Activated naive CD8-positive, alpha-beta T cell treated with anti-CD3 and anti-CD28 coated beads for 36 hours (primary cell): ENCODE results near the gene PLAC9. TPM values are rescaled to one million over a fixed set of nuclear protein-coding genes. Genes with fewer than 3 reads are reported as not detected.

Experiments
- DNase-seq: peaks from one replicate; pipeline ENCODE4 v3.0.0; 2021
- H3K27ac Mint-ChIP-seq: one replicate; pipeline ENCODE4 v1.8.0; 2022; ENCODE audit warnings: mild to moderate bottlenecking, moderate library complexity, mixed read lengths
- H3K27me3 Mint-ChIP-seq: one replicate; pipeline ENCODE4 v1.8.0; 2022; ENCODE audit warnings: mild to moderate bottlenecking, mixed read lengths
- H3K36me3 Mint-ChIP-seq: one replicate; pipeline ENCODE4 v1.8.0; 2021; ENCODE audit warnings: mild to moderate bottlenecking, mixed read lengths
- H3K4me1 Mint-ChIP-seq: one replicate; pipeline ENCODE4 v1.8.0; 2021; ENCODE audit warnings: mixed read lengths
- H3K4me3 Mint-ChIP-seq: one replicate; pipeline ENCODE4 v1.8.0; 2022; ENCODE audit warnings: mild to moderate bottlenecking, moderate library complexity, mixed read lengths
- H3K9me3 Mint-ChIP-seq: one replicate; pipeline ENCODE4 v1.8.0; 2022; ENCODE audit warnings: mixed read lengths
- total RNA-seq, 2 experiments: library from RNA; stranded (reverse); gene quantifications; one replicate each; pipeline ENCODE4 v1.2.3, GENCODE V29; 2021

PLAC9 gene
- total RNA-seq, 2 experiments from 2014 or later, result not detected

DNA sequence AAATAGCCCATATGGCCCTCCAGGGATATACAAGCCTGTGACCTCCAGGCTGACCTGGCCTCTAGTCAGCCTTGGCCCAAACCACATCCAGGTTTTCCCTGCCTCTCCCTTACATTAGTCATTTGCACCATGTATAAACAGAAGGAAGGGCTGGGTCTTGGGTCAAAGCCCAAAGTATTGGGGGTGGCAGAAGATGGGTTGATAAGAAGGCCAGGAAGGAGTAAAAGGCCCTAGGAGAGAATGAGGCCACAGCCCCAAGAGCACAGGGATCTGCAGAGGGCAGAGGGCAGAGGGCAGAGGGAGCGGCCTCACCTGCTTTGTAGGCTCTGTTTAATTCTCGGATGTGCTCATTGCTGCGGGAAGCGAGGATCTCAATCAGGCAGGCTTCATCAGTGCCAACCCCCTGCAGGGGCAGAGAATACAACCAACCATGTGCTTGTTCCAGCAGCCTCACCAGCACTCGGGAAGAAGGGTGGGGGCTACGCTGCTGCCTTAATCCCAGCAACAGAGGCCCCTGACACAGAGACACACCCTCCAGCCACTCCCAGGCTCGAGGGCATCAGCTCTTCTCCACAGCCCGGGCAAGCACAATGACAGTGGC lies 31.3 kb downstream of the PLAC9 start:
- Mint-ChIP-seq H3K36me3 (peaks cover 21% of the 10 kb centered on the region), H3K4me1 (peaks cover 22% of the 10 kb centered on the region), H3K27me3 (no peaks in the 10 kb centered on the region), H3K27ac (no peak overlapping the region), H3K4me3 (no peak overlapping the region), H3K9me3 (no peaks in the 10 kb centered on the region)
- no peak for DNase-seq

GRCh38 chr10:80164596-80164995 lies 32.1 kb downstream of the PLAC9 start:
- DNase-seq, result no peak
- H3K27me3 Mint-ChIP-seq, result no peaks in the 10 kb centered on the region
- H3K9me3 Mint-ChIP-seq, result no peaks in the 10 kb centered on the region
- H3K4me1 Mint-ChIP-seq, result peaks cover 14% of the 10 kb centered on the region
- H3K27ac Mint-ChIP-seq, result no peak overlapping the region
- H3K36me3 Mint-ChIP-seq, result peaks cover 24% of the 10 kb centered on the region
- no peak overlapping the region for H3K4me3 Mint-ChIP-seq

GRCh38 chr10:80165173-80165572 lies 32.6 kb downstream of the PLAC9 start:
- Mint-ChIP-seq H3K36me3 (peaks cover 19% of the 10 kb centered on the region), H3K27me3 (no peaks in the 10 kb centered on the region), H3K4me1 (peaks cover 12% of the 10 kb centered on the region), H3K27ac (no peak overlapping the region), H3K4me3 (no peak overlapping the region), H3K9me3 (no peaks in the 10 kb centered on the region)
- no peak for DNase-seq

- no peaks in the 10 kb centered on the region for H3K27me3 Mint-ChIP-seq
- peak overlapping the region; percentile 74 for H3K27ac Mint-ChIP-seq
- DNase-seq, result no peak
- peaks cover 10% of the 10 kb centered on the region for H3K4me1 Mint-ChIP-seq
- peaks cover 11% of the 10 kb centered on the region for H3K36me3 Mint-ChIP-seq
- no peak overlapping the region for H3K4me3 Mint-ChIP-seq
- no peaks in the 10 kb centered on the region for H3K9me3 Mint-ChIP-seq
Observed at GRCh38 chr10:80166581-80167470, 34.3 kb downstream of the PLAC9 start.

DNA sequence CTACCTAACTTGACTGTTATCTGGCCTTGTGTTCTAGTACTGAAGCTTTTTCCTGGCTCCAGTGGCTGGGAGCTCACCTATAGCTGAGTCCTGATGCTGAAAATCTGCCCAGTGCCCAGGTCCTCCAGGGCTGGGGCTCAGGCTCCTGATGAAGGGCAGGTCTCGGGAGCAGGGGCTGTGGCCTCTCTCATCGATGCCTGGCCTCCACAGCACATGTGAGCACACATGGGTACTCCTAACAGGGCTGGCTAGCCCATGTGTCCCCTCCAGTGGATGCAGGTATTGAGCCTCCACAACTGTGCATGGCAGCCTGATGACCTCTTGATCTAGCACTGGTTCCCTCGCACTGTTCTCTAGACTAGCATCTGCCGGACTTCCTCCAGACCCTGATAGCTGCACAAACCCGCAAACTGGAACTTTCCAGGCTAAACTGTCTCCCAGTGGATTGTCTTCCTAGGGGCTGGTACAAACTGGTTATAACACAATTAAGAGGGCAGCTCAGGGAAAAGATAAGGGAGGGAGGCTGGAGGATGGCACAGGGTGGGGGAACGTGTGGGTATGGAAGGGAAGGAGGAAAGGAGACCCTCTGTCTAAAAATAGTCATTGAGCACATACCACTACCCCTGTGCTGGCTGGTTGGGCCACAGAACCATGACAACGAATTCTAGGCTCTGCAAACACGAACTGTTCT lies 35.1 kb downstream of the PLAC9 start:
- H3K9me3 Mint-ChIP-seq, result no peaks in the 10 kb centered on the region
- H3K4me1 Mint-ChIP-seq, result peaks cover 12% of the 10 kb centered on the region
- peaks cover 9% of the 10 kb centered on the region for H3K36me3 Mint-ChIP-seq
- no peaks in the 10 kb centered on the region for H3K27me3 Mint-ChIP-seq
- H3K4me3 Mint-ChIP-seq, result no peak overlapping the region
- DNase-seq, result no peak
- no peak overlapping the region for H3K27ac Mint-ChIP-seq

DNA sequence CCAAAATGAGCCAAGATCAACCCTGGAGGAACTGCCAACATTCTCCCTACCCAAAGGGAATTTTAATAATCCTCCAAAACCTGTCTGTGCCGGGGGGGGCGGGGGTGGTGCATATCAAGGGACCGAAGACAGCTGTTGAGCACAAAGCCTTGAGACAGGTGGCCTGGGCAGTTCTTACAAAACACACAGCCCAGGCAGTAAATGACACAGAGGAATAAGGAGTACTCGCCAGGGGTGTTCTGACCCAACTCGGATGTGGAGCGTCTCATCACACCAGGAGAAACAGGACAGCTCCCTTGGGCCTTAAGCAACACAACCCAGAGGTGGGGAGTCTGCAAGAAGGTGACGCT lies 35.6 kb downstream of the PLAC9 start:
- Mint-ChIP-seq H3K9me3 (no peaks in the 10 kb centered on the region), H3K36me3 (peaks cover 9% of the 10 kb centered on the region), H3K27me3 (no peaks in the 10 kb centered on the region), H3K4me3 (no peak overlapping the region), H3K27ac (no peak overlapping the region), H3K4me1 (peaks cover 12% of the 10 kb centered on the region)
- no peak for DNase-seq

GRCh38 chr10:80168679-80169380 lies 36.3 kb downstream of the PLAC9 start:
- DNase-seq, result no peak
- H3K27me3 Mint-ChIP-seq, result no peaks in the 10 kb centered on the region
- no peak overlapping the region for H3K4me3 Mint-ChIP-seq
- peaks cover 9% of the 10 kb centered on the region for H3K36me3 Mint-ChIP-seq
- no peak overlapping the region for H3K27ac Mint-ChIP-seq
- H3K4me1 Mint-ChIP-seq, result peaks cover 12% of the 10 kb centered on the region
- no peaks in the 10 kb centered on the region for H3K9me3 Mint-ChIP-seq

- no peaks in the 10 kb centered on the region for H3K27me3 Mint-ChIP-seq
- H3K9me3 Mint-ChIP-seq, result no peaks in the 10 kb centered on the region
- no peak overlapping the region for H3K27ac Mint-ChIP-seq
Observed at GRCh38 chr10:80170026-80170425, 37.5 kb downstream of the PLAC9 start.

DNA sequence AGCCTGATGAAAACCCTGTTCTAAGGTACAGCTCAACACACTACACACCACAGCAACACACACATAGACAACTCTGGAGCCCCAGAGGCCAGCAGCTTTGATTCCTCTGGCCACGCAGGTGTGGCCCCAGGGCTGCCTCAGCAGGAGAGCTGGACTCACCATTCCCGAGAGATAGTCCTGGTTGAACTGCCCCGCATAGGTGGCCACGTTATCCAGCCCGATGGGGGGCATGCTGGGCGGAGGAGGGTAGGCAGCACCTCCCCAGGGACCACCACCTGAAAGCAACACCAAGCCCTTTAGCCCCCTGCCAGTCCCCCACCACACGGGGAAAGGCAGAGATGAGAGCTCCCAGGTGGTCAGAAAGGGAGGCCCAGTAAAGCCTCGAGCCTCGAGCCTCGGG lies 38.1 kb downstream of the PLAC9 start:
- no peaks in the 10 kb centered on the region for H3K9me3 Mint-ChIP-seq
- no peak overlapping the region for H3K27ac Mint-ChIP-seq
- peaks cover 6% of the 10 kb centered on the region for H3K36me3 Mint-ChIP-seq
- H3K4me1 Mint-ChIP-seq, result peaks cover 12% of the 10 kb centered on the region
- no peaks in the 10 kb centered on the region for H3K27me3 Mint-ChIP-seq
- H3K4me3 Mint-ChIP-seq, result no peak overlapping the region
- no peak for DNase-seq

More at GRCh38 chr10:80170026-80170425, 37.5 kb downstream of the PLAC9 start:
- DNase-seq, result no peak
- Mint-ChIP-seq H3K36me3 (peaks cover 6% of the 10 kb centered on the region), H3K4me3 (no peak overlapping the region), H3K4me1 (peaks cover 12% of the 10 kb centered on the region)

DNA sequence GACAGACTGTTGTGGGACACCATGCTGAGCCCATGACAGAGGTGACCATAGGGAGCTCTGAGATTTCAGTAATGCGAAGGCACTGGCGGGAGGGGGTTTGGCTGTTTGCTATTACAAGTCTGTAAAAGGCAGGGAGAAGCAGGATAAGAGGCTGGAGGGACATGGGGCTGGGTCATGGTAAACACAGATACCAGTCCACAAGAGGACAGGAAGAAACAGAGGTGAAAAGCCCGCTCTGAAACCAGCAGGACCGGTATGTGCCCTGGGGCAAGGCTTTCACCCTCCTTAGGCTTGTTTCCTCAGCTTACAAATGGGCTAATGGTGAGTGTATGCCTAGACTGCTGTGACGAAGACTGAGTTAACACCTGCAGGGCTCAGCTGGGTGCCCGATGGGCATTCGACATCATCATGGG lies 38.7 kb downstream of the PLAC9 start:
- DNase-seq, result no peak
- H3K9me3 Mint-ChIP-seq, result no peaks in the 10 kb centered on the region
- H3K4me1 Mint-ChIP-seq, result peaks cover 8% of the 10 kb centered on the region
- peaks cover 3% of the 10 kb centered on the region for H3K36me3 Mint-ChIP-seq
- no peak overlapping the region for H3K4me3 Mint-ChIP-seq
- no peak overlapping the region for H3K27ac Mint-ChIP-seq
- H3K27me3 Mint-ChIP-seq, result no peaks in the 10 kb centered on the region

GRCh38 chr10:80172896-80173295 lies 40.4 kb downstream of the PLAC9 start:
- Mint-ChIP-seq H3K27me3 (no peaks in the 10 kb centered on the region), H3K36me3 (peaks cover 4% of the 10 kb centered on the region), H3K4me1 (peaks cover 8% of the 10 kb centered on the region), H3K4me3 (no peak overlapping the region), H3K9me3 (no peaks in the 10 kb centered on the region), H3K27ac (peak overlapping the region; percentile 65)
- no peak for DNase-seq

- peaks cover 4% of the 10 kb centered on the region for H3K36me3 Mint-ChIP-seq
- no peak for DNase-seq
- H3K4me3 Mint-ChIP-seq, result no peak overlapping the region
- peaks cover 9% of the 10 kb centered on the region for H3K4me1 Mint-ChIP-seq
- no peaks in the 10 kb centered on the region for H3K9me3 Mint-ChIP-seq
- H3K27me3 Mint-ChIP-seq, result no peaks in the 10 kb centered on the region
- no peak overlapping the region for H3K27ac Mint-ChIP-seq
Observed at GRCh38 chr10:80173466-80173865, 40.9 kb downstream of the PLAC9 start.

DNA sequence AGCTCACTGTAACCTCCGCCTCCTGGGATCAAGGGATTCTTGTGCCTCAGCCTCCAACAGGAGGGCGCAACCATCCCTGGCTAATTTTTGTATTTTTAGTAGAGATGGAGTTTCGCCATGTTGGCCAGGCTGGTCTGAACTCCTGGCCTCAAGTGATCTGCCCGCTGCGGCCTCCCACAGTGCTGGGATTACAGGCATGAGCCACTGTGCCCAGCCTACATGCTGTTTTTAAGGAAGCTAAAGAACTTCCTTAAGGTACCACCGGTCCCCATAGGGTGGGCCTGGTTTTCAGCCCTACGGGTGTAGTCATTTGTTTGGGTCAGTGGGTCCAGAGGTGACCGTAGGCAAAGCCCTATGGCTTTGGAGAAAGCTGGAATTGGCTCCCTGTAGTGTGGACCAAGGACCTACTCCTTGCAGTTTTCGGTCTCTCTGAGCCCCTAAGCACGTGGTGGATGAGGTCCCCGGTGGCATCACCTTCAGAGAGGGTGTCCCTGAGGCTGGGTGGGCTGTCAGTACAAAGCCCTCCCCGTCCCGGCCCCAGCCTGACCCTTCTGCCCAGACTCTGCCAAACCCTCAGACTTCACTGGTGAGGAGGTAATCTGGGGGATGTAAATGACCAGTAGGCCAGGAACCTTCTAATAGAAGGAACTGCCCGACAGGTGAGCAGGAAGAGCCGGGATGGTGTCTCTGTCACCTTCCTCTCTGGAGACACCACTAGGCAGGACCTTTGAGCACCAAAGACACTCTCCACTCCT lies 42.3 kb downstream of the PLAC9 start:
- no peak for DNase-seq
- H3K4me1 Mint-ChIP-seq, result peaks cover 14% of the 10 kb centered on the region
- H3K36me3 Mint-ChIP-seq, result peaks cover 2% of the 10 kb centered on the region
- no peak overlapping the region for H3K27ac Mint-ChIP-seq
- H3K27me3 Mint-ChIP-seq, result no peaks in the 10 kb centered on the region
- no peaks in the 10 kb centered on the region for H3K9me3 Mint-ChIP-seq
- no peak overlapping the region for H3K4me3 Mint-ChIP-seq

GRCh38 chr10:80176526-80176925 lies 44.0 kb downstream of the PLAC9 start:
- Mint-ChIP-seq H3K27ac (no peak overlapping the region), H3K4me3 (no peak overlapping the region), H3K27me3 (no peaks in the 10 kb centered on the region), H3K36me3 (peaks cover 5% of the 10 kb centered on the region), H3K4me1 (peaks cover 19% of the 10 kb centered on the region), H3K9me3 (no peaks in the 10 kb centered on the region)
- DNase-seq, result no peak
